SK-N-MC (cell line): ENCODE measurements around the gene IDI2.

ENCODE experiments used
- EZH2 ChIP-seq: fragments of 200-600 bp; sonication (generic); IDR thresholded peaks from one replicate; pipeline ENCODE4 v1.6.1; 2017; ENCODE audit warnings: antibody characterized with exemption
- FOXP2 ChIP-seq: optimal IDR thresholded peaks from 2 replicates; pipeline ENCODE3; 2011; ENCODE audit warnings: mild to moderate bottlenecking, moderate library complexity; ENCODE audit not compliant: insufficient read depth; ENCODE audit errors: extremely low read length, control extremely low read depth
- POLR2AphosphoS5 ChIP-seq: IDR thresholded peaks from 2 replicates; pipeline ENCODE4 v1.6.1; 2012; ENCODE audit warnings: mild to moderate bottlenecking, low read depth, low read length, borderline replicate concordance

DNA sequence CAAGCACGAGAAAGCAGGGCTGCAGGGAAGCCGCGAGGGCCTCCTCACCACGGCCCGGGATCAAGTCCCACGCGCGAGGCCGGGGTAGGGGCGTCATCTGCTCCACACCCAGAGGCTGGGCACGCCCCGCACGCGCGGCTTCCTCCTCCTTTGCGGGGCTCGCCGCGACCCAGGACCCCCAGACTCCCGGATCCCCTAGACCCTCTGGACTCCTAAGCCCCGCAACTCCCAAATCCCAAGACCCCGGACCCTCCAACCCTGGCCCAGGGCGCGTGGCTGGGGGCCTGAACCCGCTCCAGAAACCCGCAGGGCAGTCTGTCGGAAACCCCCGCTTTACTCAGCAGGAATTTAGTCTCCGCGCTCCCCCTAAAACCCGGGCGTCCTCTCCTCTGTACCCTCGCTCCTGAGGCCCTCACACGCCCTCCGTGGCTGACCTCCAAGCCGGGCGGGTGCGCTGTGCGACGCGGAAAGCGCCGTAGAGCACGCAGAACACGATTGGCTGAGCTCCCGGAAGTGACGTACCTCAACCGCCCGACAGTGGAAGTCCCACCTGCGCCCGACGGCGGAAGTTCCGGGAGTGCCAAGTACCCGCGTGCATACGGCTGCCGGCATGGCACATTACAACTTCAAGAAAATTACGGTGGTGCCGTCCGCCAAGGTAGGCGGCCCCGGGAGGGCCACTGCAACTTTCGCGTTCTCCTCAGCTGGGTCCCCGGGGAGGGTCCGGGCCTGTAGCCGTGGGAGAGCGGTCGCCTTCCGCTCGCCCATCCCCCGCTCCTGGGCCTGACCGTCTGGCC, 37.6 kb downstream of the IDI2 start, which contains the start of gene GTPBP4:
- TF ChIP-seq POLR2AphosphoS5 (peak; percentile 77), EZH2 (no peak), FOXP2 (no peak)
